H1 (cell line): ENCODE results near the gene SRRM4. TPM values are rescaled to one million over a fixed set of nuclear protein-coding genes. Genes with fewer than 3 reads are reported as not detected.

ENCODE experiments used
- ATF2 ChIP-seq: IDR thresholded peaks from 2 replicates; pipeline ENCODE4 v1.6.1; 2012; ENCODE audit warnings: low read length, inconsistent platforms
- CEBPB ChIP-seq: IDR thresholded peaks from 2 replicates; pipeline ENCODE4 v1.6.1; 2012; ENCODE audit warnings: low read depth, low read length
- E2F6 ChIP-seq: IDR thresholded peaks from 2 replicates; pipeline ENCODE4 v1.6.1; 2012; ENCODE audit warnings: inconsistent platforms
- EZH2 ChIP-seq: fragments of 200-600 bp; sonication (generic); IDR thresholded peaks from 2 replicates; pipeline ENCODE4 v1.7.1; 2012; ENCODE audit warnings: low read depth, mild to moderate bottlenecking, moderate library complexity, low read length, inconsistent platforms; ENCODE audit not compliant: severe bottlenecking
- HDAC2 ChIP-seq, 2 experiments: fragments of 300-600 bp in 1 of 2; sonication (generic) in 1 of 2; IDR thresholded peaks; 2 replicates each; pipeline ENCODE4 v1.6.1; 2011 to 2012; ENCODE audit warnings: low read depth in 2 of 2, low read length in 2 of 2, mild to moderate bottlenecking in 2 of 2, moderate library complexity in 2 of 2, borderline replicate concordance in 1 of 2, inconsistent platforms in 1 of 2
- JUN ChIP-seq: IDR thresholded peaks from 2 replicates; pipeline ENCODE4 v1.6.1; 2011; ENCODE audit warnings: low read depth, mild to moderate bottlenecking, improper control_type of control experiment, low read length
- POU5F1 ChIP-seq: IDR thresholded peaks from 2 replicates; pipeline ENCODE4 v1.6.1; 2011; ENCODE audit warnings: low read depth, mild to moderate bottlenecking, low read length, moderate library complexity
- RNF2 ChIP-seq: fragments of 200-900, 300-1000 bp; sonication (generic); IDR thresholded peaks from 2 replicates; pipeline ENCODE4 v1.7.1; 2016; ENCODE audit warnings: borderline replicate concordance, low read depth, mild to moderate bottlenecking, antibody characterized with exemption, low read length; ENCODE audit not compliant: poor library complexity, severe bottlenecking; ENCODE audit errors: missing control alignments
- SRF ChIP-seq: IDR thresholded peaks from 2 replicates; pipeline ENCODE4 v1.6.1; 2011; ENCODE audit warnings: mild to moderate bottlenecking, low read depth, low read length, moderate library complexity
- TEAD4 ChIP-seq: IDR thresholded peaks from 2 replicates; pipeline ENCODE4 v1.6.1; 2012; ENCODE audit warnings: low read depth, low read length, inconsistent platforms, mixed read lengths
- polyA plus RNA-seq, 7 experiments: library from polyadenylated mRNA; depleted of rRNA in 3 of 7; stranded (reverse) in 5 of 7; unstranded in 2 of 7; fragments of >200 nt in 5 of 7; fragments of 200-250 nt in 2 of 7; gene quantifications; 1 replicate in 5 of 7; 2 replicates in 1 of 7; 4 replicates in 1 of 7; pipeline versions ENCODE4 v1.2.1 to v1.2.3, GENCODE V29; 2011 to 2013; ENCODE audit warnings: missing spikeins in 2 of 7, mixed read lengths in 2 of 7
- total RNA-seq: library from RNA; stranded (reverse); fragmentation: NEBNext Ultra II Directional; extraction: Animal tissue kit (Norgen Biotek cat#: 25700); gene quantifications from 2 replicates; pipeline ENCODE4 v1.2.1, GENCODE V29; 2021

SRRM4 gene
- total and polyA plus RNA-seq, 2 of the 8 experiments (the other 6 are each of a cell fraction or from before 2014, with no cell fraction given): 0.53 to 1.1 TPM

- TF ChIP-seq HDAC2 (IDR thresholded peaks at IDR 0.05; ENCODE audit: borderline replicate concordance in 1 of 2, low read depth in 2 of 2, low read length in 2 of 2) (no peak), SRF (no peak), E2F6 (no peak), CEBPB (no peak), TEAD4 (no peak), ATF2 (no peak), JUN (no peak), RNF2 (no peak), EZH2 (no peak), POU5F1 (no peak)
Observed at GRCh38 chr12:119068129-119068856, 87.0 kb downstream of the SRRM4 start (continued).
